Memory B cell (primary cell): ENCODE results near the gene MTSS2.

Source experiments
- ATAC-seq: fragments of 150-1000 bp; cut with Tn5 transposase; 2 replicates; pipeline ENCODE4 v1.10.0; 2021; ENCODE audit warnings: low read depth, mild to moderate bottlenecking, moderate library complexity
- DNase-seq, 2 donors: peaks; one replicate each; pipeline ENCODE4 v3.0.0; 2022; ENCODE audit warnings: low spot score in 2 of 2
- H3K27ac Mint-ChIP-seq: one replicate; pipeline ENCODE4 v1.8.0; 2022; ENCODE audit warnings: mild to moderate bottlenecking, moderate library complexity, mixed read lengths
- H3K27me3 Mint-ChIP-seq: one replicate; pipeline ENCODE4 v1.8.0; 2022; ENCODE audit warnings: mixed read lengths
- H3K36me3 Mint-ChIP-seq: one replicate; pipeline ENCODE4 v1.8.0; 2022; ENCODE audit warnings: mild to moderate bottlenecking, mixed read lengths
- H3K4me1 Mint-ChIP-seq: one replicate; pipeline ENCODE4 v1.8.0; 2022; ENCODE audit warnings: mixed read lengths
- H3K4me3 Mint-ChIP-seq: one replicate; pipeline ENCODE4 v1.8.0; 2022; ENCODE audit warnings: mild to moderate bottlenecking, moderate library complexity, mixed read lengths
- H3K9me3 Mint-ChIP-seq: one replicate; pipeline ENCODE4 v1.8.0; 2022; ENCODE audit warnings: mixed read lengths

MTSS2 gene

GRCh38 chr16:70709457-70709856, 23.6 kb upstream of the MTSS2 start:
- Mint-ChIP-seq H3K27me3 (no peaks in the 10 kb centered on the region), H3K9me3 (no peaks in the 10 kb centered on the region), H3K36me3 (peaks cover 10% of the 10 kb centered on the region), H3K4me1 (no peaks in the 10 kb centered on the region), H3K27ac (no peak overlapping the region), H3K4me3 (no peak overlapping the region)
- ATAC-seq (no peak), DNase-seq (no peak)

- H3K27ac Mint-ChIP-seq: no peak overlapping the region
These were observed 22.8 kb upstream of the MTSS2 start for GRCh38 chr16:70708366-70709246.

GRCh38 chr16:70706948-70707465, 21.2 kb upstream of the MTSS2 start:
- Mint-ChIP-seq H3K9me3 (no peaks in the 10 kb centered on the region), H3K27ac (no peak overlapping the region), H3K4me1 (no peaks in the 10 kb centered on the region), H3K4me3 (no peak overlapping the region), H3K27me3 (no peaks in the 10 kb centered on the region), H3K36me3 (peaks cover 10% of the 10 kb centered on the region)
- ATAC-seq: no peak
- DNase-seq: no peak

More at GRCh38 chr16:70708366-70709246, 22.8 kb upstream of the MTSS2 start:
- Mint-ChIP-seq H3K4me3 (no peak overlapping the region), H3K36me3 (peaks cover 10% of the 10 kb centered on the region), H3K27me3 (no peaks in the 10 kb centered on the region), H3K4me1 (no peaks in the 10 kb centered on the region), H3K9me3 (no peaks in the 10 kb centered on the region)
- ATAC-seq (no peak), DNase-seq (no peak)

GRCh38 chr16:70705056-70705455, 19.2 kb upstream of the MTSS2 start:
- Mint-ChIP-seq H3K9me3 (no peaks in the 10 kb centered on the region), H3K4me1 (no peaks in the 10 kb centered on the region), H3K27ac (no peak overlapping the region), H3K27me3 (no peaks in the 10 kb centered on the region), H3K4me3 (no peak overlapping the region), H3K36me3 (peaks cover 8% of the 10 kb centered on the region)
- ATAC-seq: no peak
- DNase-seq: no peak

- Mint-ChIP-seq H3K36me3 (peaks cover 8% of the 10 kb centered on the region), H3K9me3 (no peaks in the 10 kb centered on the region)
These were observed 18.7 kb upstream of the MTSS2 start for GRCh38 chr16:70704586-70704985.

GRCh38 chr16:70703835-70704381, 18.1 kb upstream of the MTSS2 start:
- H3K4me3 Mint-ChIP-seq: no peak overlapping the region
- ATAC-seq (no peak), DNase-seq (no peak)
- H3K36me3 Mint-ChIP-seq: peaks cover 13% of the 10 kb centered on the region
- H3K27me3 Mint-ChIP-seq: no peaks in the 10 kb centered on the region
- H3K27ac Mint-ChIP-seq: no peak overlapping the region
- H3K9me3 Mint-ChIP-seq: no peaks in the 10 kb centered on the region
- no peaks in the 10 kb centered on the region for H3K4me1 Mint-ChIP-seq

More at GRCh38 chr16:70704586-70704985, 18.7 kb upstream of the MTSS2 start:
- ATAC-seq (no peak), DNase-seq (no peak)
- H3K4me1 Mint-ChIP-seq: no peaks in the 10 kb centered on the region
- no peaks in the 10 kb centered on the region for H3K27me3 Mint-ChIP-seq
- no peak overlapping the region for H3K4me3 Mint-ChIP-seq
- H3K27ac Mint-ChIP-seq: no peak overlapping the region

GRCh38 chr16:70703041-70703834, 17.4 kb upstream of the MTSS2 start:
- H3K27me3 Mint-ChIP-seq: no peaks in the 10 kb centered on the region
- no peak overlapping the region for H3K4me3 Mint-ChIP-seq
- H3K9me3 Mint-ChIP-seq: no peaks in the 10 kb centered on the region
- no peak overlapping the region for H3K27ac Mint-ChIP-seq
- H3K4me1 Mint-ChIP-seq: no peaks in the 10 kb centered on the region
- no peak for ATAC-seq
- peaks cover 13% of the 10 kb centered on the region for H3K36me3 Mint-ChIP-seq
- no peak for DNase-seq

- DNase-seq (no peak), ATAC-seq (no peak)
- H3K9me3 Mint-ChIP-seq: no peaks in the 10 kb centered on the region
- H3K27ac Mint-ChIP-seq: no peak overlapping the region
- no peak overlapping the region for H3K4me3 Mint-ChIP-seq
- H3K27me3 Mint-ChIP-seq: no peaks in the 10 kb centered on the region
- H3K4me1 Mint-ChIP-seq: no peaks in the 10 kb centered on the region
- H3K36me3 Mint-ChIP-seq: peaks cover 12% of the 10 kb centered on the region
These were observed 16.8 kb upstream of the MTSS2 start for GRCh38 chr16:70702624-70703023.

GRCh38 chr16:70701998-70702397, 16.1 kb upstream of the MTSS2 start:
- Mint-ChIP-seq H3K4me1 (no peaks in the 10 kb centered on the region), H3K9me3 (no peaks in the 10 kb centered on the region), H3K27me3 (no peaks in the 10 kb centered on the region), H3K36me3 (peaks cover 12% of the 10 kb centered on the region), H3K27ac (no peak overlapping the region), H3K4me3 (no peak overlapping the region)
- ATAC-seq: no peak
- no peak for DNase-seq

- H3K4me3 Mint-ChIP-seq: no peak overlapping the region
These were observed 15.7 kb upstream of the MTSS2 start for GRCh38 chr16:70701596-70701995.

GRCh38 chr16:70701036-70701435, 15.2 kb upstream of the MTSS2 start:
- H3K4me1 Mint-ChIP-seq: no peaks in the 10 kb centered on the region
- DNase-seq: no peak
- H3K27me3 Mint-ChIP-seq: no peaks in the 10 kb centered on the region
- ATAC-seq: no peak
- H3K4me3 Mint-ChIP-seq: no peak overlapping the region
- H3K36me3 Mint-ChIP-seq: peaks cover 12% of the 10 kb centered on the region
- H3K27ac Mint-ChIP-seq: no peak overlapping the region
- no peaks in the 10 kb centered on the region for H3K9me3 Mint-ChIP-seq

More at GRCh38 chr16:70701596-70701995, 15.7 kb upstream of the MTSS2 start:
- Mint-ChIP-seq H3K36me3 (peaks cover 12% of the 10 kb centered on the region), H3K4me1 (no peaks in the 10 kb centered on the region), H3K27me3 (no peaks in the 10 kb centered on the region), H3K27ac (no peak overlapping the region), H3K9me3 (no peaks in the 10 kb centered on the region)
- DNase-seq: no peak
- no peak for ATAC-seq

GRCh38 chr16:70700101-70701020, 14.5 kb upstream of the MTSS2 start:
- DNase-seq: no peak
- H3K9me3 Mint-ChIP-seq: no peaks in the 10 kb centered on the region
- H3K36me3 Mint-ChIP-seq: peaks cover 15% of the 10 kb centered on the region
- no peak overlapping the region for H3K4me3 Mint-ChIP-seq
- no peaks in the 10 kb centered on the region for H3K27me3 Mint-ChIP-seq
- no peak overlapping the region for H3K27ac Mint-ChIP-seq
- H3K4me1 Mint-ChIP-seq: no peaks in the 10 kb centered on the region
- ATAC-seq: no peak

GRCh38 chr16:70699696-70700095, 13.8 kb upstream of the MTSS2 start:
- Mint-ChIP-seq H3K27ac (no peak overlapping the region), H3K4me3 (no peak overlapping the region), H3K36me3 (peaks cover 17% of the 10 kb centered on the region), H3K4me1 (no peaks in the 10 kb centered on the region), H3K27me3 (no peaks in the 10 kb centered on the region), H3K9me3 (no peaks in the 10 kb centered on the region)
- no peak for DNase-seq
- ATAC-seq: no peak
